ENCODE measurements around the gene METAP1. TPM values are rescaled to one million over a fixed set of nuclear protein-coding genes. Genes with fewer than 3 reads are reported as not detected.

The METAP1 gene
- polyA plus RNA-seq, 1 experiment: 74.0 TPM

DNA sequence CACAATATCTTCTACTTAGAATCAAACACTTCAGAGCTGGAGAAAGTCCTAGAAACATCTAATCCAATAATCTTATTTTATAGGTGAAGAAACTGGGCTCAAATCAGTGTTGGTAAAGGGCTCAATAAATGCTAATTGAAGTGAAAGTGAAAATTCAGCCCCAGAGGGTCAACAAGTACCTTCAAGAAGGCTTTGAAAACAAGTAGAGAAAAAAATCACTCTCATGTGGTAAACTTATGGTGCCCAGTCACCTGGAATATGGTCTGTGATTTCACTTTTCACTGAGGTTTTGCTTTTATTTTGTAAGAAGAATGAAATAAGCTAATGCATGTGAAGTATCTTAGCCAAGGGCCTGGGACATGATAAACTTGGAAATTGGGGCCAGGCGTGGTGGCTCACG lies 37.5 kb upstream of the METAP1 start:
- ChIA-PET POLR2A (no interaction called here), CTCF (no interaction called here)
- H3K4me3 ChIP-seq (ENCODE audit: low read depth, low read length): no peak overlapping the region
- no peaks in the 10 kb centered on the region for H3K27me3 ChIP-seq (ENCODE audit: control insufficient read depth, insufficient read depth, low read length)
- TF ChIP-seq CTCF (IDR thresholded peaks at IDR 0.05; ENCODE audit: low read depth, low read length): no peak
- no peak overlapping the region for H3K27ac ChIP-seq (ENCODE audit: low read depth, low read length)
- no peaks in the 10 kb centered on the region for H3K9me3 ChIP-seq (ENCODE audit: control insufficient read depth, insufficient read depth, low read length)
- DNase-seq (ENCODE audit: low read depth, low spot score): no peak

DNA sequence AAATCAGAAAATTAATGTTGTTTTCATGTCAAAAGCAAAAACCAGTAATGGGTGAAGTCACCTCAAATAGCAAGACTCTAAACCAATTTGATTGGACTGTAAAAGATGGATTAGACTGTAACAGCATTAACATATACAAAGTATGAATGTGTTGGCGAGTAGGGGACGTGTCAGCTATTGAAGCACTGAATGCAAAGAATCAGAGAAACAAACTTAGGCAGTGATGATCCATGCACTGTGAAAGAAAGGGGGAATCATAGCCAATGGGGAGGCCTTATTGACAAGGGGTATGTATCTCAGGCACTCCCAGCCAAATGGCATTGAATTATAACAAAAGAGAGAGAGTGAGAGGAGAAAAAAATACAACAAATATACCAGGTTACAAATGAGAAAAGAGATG lies 36.1 kb upstream of the METAP1 start:
- ChIA-PET CTCF (no interaction called here), POLR2A (no interaction called here)
- no peaks in the 10 kb centered on the region for H3K9me3 ChIP-seq (ENCODE audit: control insufficient read depth, insufficient read depth, low read length)
- H3K4me3 ChIP-seq (ENCODE audit: low read depth, low read length): no peak overlapping the region
- H3K27ac ChIP-seq (ENCODE audit: low read depth, low read length): no peak overlapping the region
- no peak for DNase-seq (ENCODE audit: low read depth, low spot score)
- no peaks in the 10 kb centered on the region for H3K27me3 ChIP-seq (ENCODE audit: control insufficient read depth, insufficient read depth, low read length)
- no peak for TF ChIP-seq CTCF (IDR thresholded peaks at IDR 0.05; ENCODE audit: low read depth, low read length)

GRCh38 chr4:98961770-98962169 lies 33.8 kb upstream of the METAP1 start:
- no peak for DNase-seq (ENCODE audit: low read depth, low spot score)
- 0 out of 2 replicates have a peak, but pooled peaks cover 5% of the 10 kb centered on the region for H3K9me3 ChIP-seq (ENCODE audit: control insufficient read depth, insufficient read depth, low read length)
- TF ChIP-seq CTCF (IDR thresholded peaks at IDR 0.05; ENCODE audit: low read depth, low read length): no peak
- no peaks in the 10 kb centered on the region for H3K27me3 ChIP-seq (ENCODE audit: control insufficient read depth, insufficient read depth, low read length)
- no peak overlapping the region for H3K27ac ChIP-seq (ENCODE audit: low read depth, low read length)
- no peak overlapping the region for H3K4me3 ChIP-seq (ENCODE audit: low read depth, low read length)
- ChIA-PET CTCF (interaction anchor here (0.9 kb wide), 1 partner anchor 94 kb away, joined by 4 read pairs; no protein-coding TSS in a partner anchor), POLR2A (no interaction called here)

GRCh38 chr4:98963538-98964433 lies 31.7 kb upstream of the METAP1 start:
- Histone ChIP-seq H3K27me3 (ENCODE audit: control insufficient read depth, insufficient read depth, low read length) (no peaks in the 10 kb centered on the region), H3K4me3 (ENCODE audit: low read depth, low read length) (no peak overlapping the region), H3K27ac (ENCODE audit: low read depth, low read length) (no peak overlapping the region), H3K9me3 (ENCODE audit: control insufficient read depth, insufficient read depth, low read length) (0 out of 2 replicates have a peak, but pooled peaks cover 5% of the 10 kb centered on the region)
- no peak for DNase-seq (ENCODE audit: low read depth, low spot score)
- no peak for TF ChIP-seq CTCF (IDR thresholded peaks at IDR 0.05; ENCODE audit: low read depth, low read length)
- CTCF ChIA-PET: interaction anchor here (0.6 kb wide), 1 partner anchor 521 kb away, joined by 6 read pairs; no protein-coding TSS in a partner anchor
- POLR2A ChIA-PET: no interaction called here

DNA sequence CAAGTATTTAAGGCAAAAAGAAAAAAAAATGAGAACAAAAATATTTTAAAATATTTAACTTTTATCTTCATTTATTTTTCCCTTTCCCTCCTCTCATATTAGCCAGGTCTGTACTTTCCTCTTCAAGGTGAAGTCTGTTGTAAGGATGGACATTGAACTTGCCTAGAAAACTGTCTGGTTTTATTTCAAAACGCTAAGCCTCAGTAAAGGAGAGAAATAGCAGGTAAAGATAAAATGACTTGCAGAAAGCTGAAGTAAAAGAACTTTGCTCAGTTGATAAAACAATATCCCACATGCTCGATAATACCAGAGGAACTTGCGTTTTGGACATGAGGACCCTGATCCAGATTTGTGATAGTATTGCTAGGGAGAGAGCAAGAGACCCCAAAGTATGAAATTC lies 28.6 kb upstream of the METAP1 start:
- 0 out of 2 replicates have a peak, but pooled peaks cover 5% of the 10 kb centered on the region for H3K9me3 ChIP-seq (ENCODE audit: control insufficient read depth, insufficient read depth, low read length)
- ChIA-PET POLR2A (no interaction called here), CTCF (interaction anchor here (0.9 to 2.7 kb wide), 2 partner anchors 27 to 28 kb away, joined by 3 to 12 read pairs; partner anchors contain the start of gene METAP1)
- TF ChIP-seq CTCF (IDR thresholded peaks at IDR 0.05; ENCODE audit: low read depth, low read length): no peak
- H3K27ac ChIP-seq (ENCODE audit: low read depth, low read length): no peak overlapping the region
- H3K27me3 ChIP-seq (ENCODE audit: control insufficient read depth, insufficient read depth, low read length): no peaks in the 10 kb centered on the region
- no peak for DNase-seq (ENCODE audit: low read depth, low spot score)
- no peak overlapping the region for H3K4me3 ChIP-seq (ENCODE audit: low read depth, low read length)

All from AG04450 (cell line).